NCI-H446 (cell line): ENCODE data around the gene BRD1.
"Not testable (repeated sequence)": the region's sequence is repeated elsewhere in the genome, so short reads cannot be mapped to it uniquely, and the experiment has no call there.

Source experiments
- DNase-seq, 2 experiments: peaks; one replicate each; lab custom pipeline; 2025; lab: John Stamatoyannopoulos, UW

BRD1 gene

GRCh38 chr22:49768951-49769690 lies 58.6 kb downstream of the BRD1 start:
- DNase-seq = no peak

DNA sequence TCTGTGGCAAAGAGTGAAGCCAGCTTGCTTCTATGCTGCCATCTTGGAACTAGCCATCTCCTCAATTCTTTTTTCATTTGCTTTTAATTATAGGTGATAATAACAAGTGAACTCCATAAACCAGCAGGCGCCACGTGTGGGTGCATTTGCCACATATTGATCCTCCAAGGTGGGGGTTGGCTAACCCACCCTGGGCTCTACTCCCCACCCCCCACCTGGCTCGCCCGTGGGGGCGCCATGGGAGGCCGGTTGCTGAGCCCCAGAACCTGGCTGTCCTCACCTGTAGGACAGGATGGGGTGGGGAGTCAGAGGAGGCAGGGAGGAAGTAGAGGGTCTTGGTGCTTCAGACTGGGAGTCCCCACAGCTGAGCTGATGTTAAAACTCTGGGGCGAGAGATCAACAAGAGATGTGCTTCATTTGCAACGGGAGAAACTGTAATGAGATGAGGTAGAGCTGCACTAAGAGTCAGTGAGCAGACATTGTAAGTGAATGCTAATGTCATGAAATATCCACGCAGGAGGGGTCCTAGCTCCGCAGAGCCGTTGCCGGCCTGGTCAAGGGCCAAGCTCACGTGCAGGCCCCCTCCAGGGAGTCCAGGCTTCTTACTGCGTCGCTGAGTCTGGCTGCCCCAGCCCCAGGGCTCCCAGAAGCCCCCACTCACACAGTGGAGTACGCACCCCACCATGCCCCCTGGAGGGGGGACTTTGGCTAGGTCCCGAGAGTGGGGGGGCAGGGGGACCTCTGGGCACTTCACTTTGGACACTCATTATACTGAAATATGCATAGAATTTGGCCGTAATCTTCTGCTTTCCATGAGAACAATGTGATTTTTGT lies 59.4 kb downstream of the BRD1 start:
- no peak for DNase-seq

DNA sequence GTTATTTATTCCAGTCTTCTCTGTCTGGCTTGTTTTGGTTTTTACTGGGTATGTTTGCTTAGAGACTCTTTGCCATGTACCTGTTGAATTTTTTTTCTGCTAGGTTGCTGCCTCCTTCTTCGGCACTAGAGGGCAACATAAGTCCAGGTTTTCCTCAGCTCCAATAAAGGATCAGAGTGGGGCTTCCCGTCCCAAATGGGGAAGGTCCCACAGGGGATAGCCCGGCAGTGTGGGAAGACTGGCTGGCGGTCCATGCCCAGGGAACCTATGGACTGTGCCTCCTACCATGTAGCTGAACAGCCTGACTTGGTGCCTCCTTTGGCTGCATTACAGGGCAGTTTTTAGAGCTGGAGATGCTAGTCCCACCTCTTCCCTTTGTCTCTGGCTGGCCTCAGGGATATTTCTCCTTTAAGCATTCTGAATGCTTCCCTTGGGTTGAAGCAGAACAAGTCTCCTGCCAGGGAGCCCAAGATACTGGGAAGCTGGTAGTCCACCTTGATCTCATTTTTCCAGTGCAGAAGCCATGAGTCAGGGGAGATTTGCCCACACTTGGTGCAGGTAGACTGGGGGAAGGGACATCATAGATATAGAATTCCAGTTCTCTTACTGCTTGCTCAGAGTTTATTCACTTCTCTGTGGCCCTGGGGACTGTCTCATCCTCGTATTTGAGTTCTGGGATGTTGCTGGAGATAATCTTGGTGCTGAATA lies 60.2 kb downstream of the BRD1 start:
- peak in 1 of 2 experiments; percentile 59 for DNase-seq

GRCh38 chr22:49765951-49766350 lies 61.7 kb downstream of the BRD1 start:
- DNase-seq = no peak

GRCh38 chr22:49765091-49765771 lies 62.4 kb downstream of the BRD1 start:
- DNase-seq = no peak

- no peak for DNase-seq
Measured at GRCh38 chr22:49764127-49764581, 63.5 kb downstream of the BRD1 start.

- no peak for DNase-seq
Measured at GRCh38 chr22:49763696-49764095, 64.0 kb downstream of the BRD1 start.

GRCh38 chr22:49763138-49763537 lies 64.5 kb downstream of the BRD1 start:
- no peak for DNase-seq

GRCh38 chr22:49762571-49762970 lies 65.1 kb downstream of the BRD1 start:
- DNase-seq = not testable (repeated sequence)

DNA sequence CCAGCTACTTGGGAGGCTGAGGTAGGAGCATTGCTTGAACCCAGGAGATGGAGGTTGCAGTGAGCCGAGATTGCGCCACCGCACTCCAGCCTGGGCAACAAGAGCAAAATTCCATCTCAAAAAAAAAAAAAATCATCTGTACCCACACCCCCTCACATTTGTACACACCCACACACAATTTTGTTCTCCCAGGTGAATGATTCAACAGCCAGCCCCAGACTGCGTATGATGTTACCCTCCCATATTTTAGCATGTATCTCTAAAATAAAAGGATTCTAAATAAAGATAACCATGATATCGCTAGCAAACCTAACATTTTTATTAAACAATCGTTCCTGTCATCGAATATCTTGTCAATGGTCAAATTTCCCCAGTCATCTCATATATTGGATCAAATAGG lies 65.8 kb downstream of the BRD1 start:
- DNase-seq = no peak

GRCh38 chr22:49760630-49761571 lies 66.8 kb downstream of the BRD1 start:
- DNase-seq = no peak

DNA sequence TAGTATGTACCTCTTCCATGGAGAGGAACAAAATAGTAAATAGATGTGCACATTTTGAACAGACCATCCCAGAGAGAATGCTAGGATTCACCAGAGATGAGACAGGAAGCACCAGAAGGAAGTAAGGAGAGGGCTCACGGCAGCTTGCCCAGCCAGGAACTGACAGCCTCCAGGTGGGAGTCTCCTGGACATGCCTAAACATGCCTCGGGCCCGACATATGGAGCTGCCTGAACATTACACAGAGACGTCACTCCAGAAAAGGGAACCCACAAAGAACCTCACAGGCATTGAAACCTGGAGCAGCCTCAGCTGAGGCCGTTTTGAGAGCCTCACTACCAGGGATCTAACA lies 67.4 kb downstream of the BRD1 start:
- no peak for DNase-seq

DNA sequence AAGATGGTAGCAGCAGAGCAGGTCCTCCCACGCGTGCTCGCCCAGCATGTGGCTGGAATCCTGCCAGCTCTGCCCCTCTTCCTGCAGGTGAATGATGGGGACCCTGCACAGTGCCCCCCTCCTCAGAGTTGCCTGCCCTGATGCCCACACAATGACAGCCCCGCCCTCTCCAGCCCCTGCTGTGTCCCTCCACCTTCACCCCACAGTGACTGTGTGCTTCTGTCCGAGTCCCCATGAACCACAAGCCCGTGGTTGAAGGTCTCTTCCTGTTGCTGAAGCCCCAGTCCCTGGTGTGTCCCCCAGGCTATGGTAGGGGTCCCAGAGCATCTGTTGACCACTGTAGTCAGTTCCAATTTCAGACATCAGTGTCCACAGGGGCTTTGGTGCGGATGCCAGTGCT lies 71.0 kb downstream of the BRD1 start:
- DNase-seq = no peak

GRCh38 chr22:49756201-49756600 lies 71.5 kb downstream of the BRD1 start:
- no peak for DNase-seq

DNA sequence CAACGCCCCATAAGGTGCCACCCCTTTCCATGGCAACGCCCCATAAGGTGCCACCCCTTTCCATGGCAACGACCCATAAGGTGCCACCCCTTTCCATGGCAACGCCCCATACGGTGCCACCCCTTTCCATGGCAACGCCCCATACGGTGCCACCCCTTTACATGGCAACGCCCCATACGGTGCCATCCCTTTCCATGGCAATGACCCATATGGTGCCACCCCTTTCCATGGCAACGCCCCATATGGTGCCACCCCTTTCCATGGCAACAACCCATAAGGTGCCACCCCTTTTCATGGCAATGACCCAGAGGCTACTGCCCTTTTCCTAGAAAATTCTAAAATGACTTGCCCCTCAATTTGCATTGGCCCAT lies 72.1 kb downstream of the BRD1 start:
- no peak for DNase-seq

GRCh38 chr22:49754696-49755630 lies 72.7 kb downstream of the BRD1 start:
- DNase-seq = no peak

GRCh38 chr22:49753961-49754695 lies 73.5 kb downstream of the BRD1 start:
- DNase-seq = no peak

- DNase-seq = no peak
Measured at GRCh38 chr22:49753276-49753890, 74.3 kb downstream of the BRD1 start.

DNA sequence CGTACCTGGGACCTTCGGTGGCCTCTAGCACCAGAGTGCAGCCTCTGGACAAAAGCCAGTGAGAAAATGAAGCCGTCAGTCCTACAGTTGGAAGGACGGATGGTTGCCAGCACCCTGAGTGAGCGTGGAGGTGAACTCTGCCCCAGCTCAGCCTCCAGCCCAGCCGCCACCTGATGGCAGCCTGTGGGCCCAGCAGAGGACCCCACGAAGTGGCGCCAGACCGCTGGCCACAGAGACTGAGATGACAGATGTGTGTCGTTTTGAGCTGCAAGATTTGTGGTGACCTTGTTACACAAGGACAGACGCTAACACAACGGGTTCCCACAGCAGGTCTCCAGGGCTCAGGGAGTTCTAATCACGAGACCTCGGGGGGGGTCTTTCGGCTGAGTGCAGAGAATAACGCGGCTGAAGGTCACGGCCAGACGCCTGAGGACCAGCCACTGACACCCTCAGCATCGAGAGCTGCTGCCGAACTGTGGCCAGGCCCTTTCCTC lies 75.0 kb downstream of the BRD1 start:
- no peak for DNase-seq
